Cardiac muscle cell (in vitro differentiated cells and primary cell): ENCODE data around the gene EIF5B. TPM values are rescaled to one million over a fixed set of nuclear protein-coding genes. Genes with fewer than 3 reads are reported as not detected.

Experiments used
- DNase-seq, 2 donors: peaks; one replicate each; pipeline versions ENCODE4 v3.0.0 to v3.0.0-alpha.2; 2010 to 2017; ENCODE audit warnings: low read depth in 1 of 2, low spot score in 1 of 2
- H3K27ac ChIP-seq: fragments of 200-600 bp; sonication (generic); 2 replicates; pipeline ENCODE4 v1.5.1; 2016
- H3K27me3 ChIP-seq: fragments of 200-600 bp; sonication (generic); 2 replicates; pipeline ENCODE4 v1.6.0; 2016; ENCODE audit warnings: control low read depth
- H3K36me3 ChIP-seq: fragments of 200-600 bp; sonication (generic); 2 replicates; pipeline ENCODE4 v1.5.1; 2016; ENCODE audit warnings: control low read depth
- H3K4me1 ChIP-seq: fragments of 200-600 bp; sonication (generic); 2 replicates; pipeline ENCODE4 v1.8.1; 2017; ENCODE audit warnings: low read depth, mild to moderate bottlenecking, mixed run types
- H3K4me3 ChIP-seq: fragments of 200-600 bp; sonication (generic); 2 replicates; pipeline ENCODE4 v1.5.1; 2016; ENCODE audit warnings: mild to moderate bottlenecking
- H3K9me3 ChIP-seq: fragments of 200-600 bp; sonication (generic); 2 replicates; pipeline ENCODE4 v1.5.1; 2017; ENCODE audit warnings: low read depth, mild to moderate bottlenecking, control low read depth
- polyA plus RNA-seq: library from polyadenylated mRNA; unstranded; fragments of >200 nt; fragmentation: Nextera tagmentation; extraction: Ambion mirVana; gene quantifications from 2 replicates; pipeline ENCODE4 v1.2.1, GENCODE V29; 2016
- total RNA-seq: library from RNA; depleted of rRNA; stranded (reverse); fragments of >200 nt; gene quantifications from 2 replicates; pipeline ENCODE4 v1.2.3, GENCODE V29; 2016
- TF ChIP-seq, protein P1 (sequence below): IDR thresholded peaks from 2 replicates; pipeline ENCODE4 v1.5.1; 2012; ENCODE audit warnings: low read depth, mild to moderate bottlenecking, low read length

EIF5B gene
- total and polyA plus RNA-seq, 2 experiments from 2014 or later = 14.5 to 25.2 TPM

DNA sequence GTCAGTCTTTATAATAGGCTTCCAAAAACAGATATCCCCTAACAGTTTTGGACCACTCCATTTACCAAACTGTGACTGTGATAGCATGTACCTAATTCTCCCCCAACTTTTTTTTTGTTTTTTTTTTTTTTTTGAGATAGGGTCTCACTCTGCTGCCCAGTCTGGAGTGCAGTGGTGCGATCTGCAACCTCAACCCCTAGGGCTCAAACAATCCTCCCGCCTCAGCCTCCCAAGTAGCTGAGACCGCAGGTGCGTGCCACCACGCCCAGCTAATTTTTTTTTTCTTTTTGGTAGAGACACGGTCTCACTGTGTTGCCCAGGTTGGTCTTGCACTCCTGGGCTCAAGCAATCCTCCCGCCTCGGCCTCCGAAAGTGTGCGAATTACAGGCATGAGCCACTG is 99.7 kb downstream of the EIF5B start:
- H3K27ac ChIP-seq = no peak overlapping the region
- H3K36me3 ChIP-seq = peaks cover 28% of the 10 kb centered on the region
- H3K4me1 ChIP-seq = no peaks in the 10 kb centered on the region
- H3K9me3 ChIP-seq = no peaks in the 10 kb centered on the region
- no peak for DNase-seq
- no peak overlapping the region for H3K4me3 ChIP-seq
- TF ChIP-seq, protein P1, sequence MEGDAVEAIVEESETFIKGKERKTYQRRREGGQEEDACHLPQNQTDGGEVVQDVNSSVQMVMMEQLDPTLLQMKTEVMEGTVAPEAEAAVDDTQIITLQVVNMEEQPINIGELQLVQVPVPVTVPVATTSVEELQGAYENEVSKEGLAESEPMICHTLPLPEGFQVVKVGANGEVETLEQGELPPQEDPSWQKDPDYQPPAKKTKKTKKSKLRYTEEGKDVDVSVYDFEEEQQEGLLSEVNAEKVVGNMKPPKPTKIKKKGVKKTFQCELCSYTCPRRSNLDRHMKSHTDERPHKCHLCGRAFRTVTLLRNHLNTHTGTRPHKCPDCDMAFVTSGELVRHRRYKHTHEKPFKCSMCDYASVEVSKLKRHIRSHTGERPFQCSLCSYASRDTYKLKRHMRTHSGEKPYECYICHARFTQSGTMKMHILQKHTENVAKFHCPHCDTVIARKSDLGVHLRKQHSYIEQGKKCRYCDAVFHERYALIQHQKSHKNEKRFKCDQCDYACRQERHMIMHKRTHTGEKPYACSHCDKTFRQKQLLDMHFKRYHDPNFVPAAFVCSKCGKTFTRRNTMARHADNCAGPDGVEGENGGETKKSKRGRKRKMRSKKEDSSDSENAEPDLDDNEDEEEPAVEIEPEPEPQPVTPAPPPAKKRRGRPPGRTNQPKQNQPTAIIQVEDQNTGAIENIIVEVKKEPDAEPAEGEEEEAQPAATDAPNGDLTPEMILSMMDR = no peak
- H3K27me3 ChIP-seq = no peaks in the 10 kb centered on the region

DNA sequence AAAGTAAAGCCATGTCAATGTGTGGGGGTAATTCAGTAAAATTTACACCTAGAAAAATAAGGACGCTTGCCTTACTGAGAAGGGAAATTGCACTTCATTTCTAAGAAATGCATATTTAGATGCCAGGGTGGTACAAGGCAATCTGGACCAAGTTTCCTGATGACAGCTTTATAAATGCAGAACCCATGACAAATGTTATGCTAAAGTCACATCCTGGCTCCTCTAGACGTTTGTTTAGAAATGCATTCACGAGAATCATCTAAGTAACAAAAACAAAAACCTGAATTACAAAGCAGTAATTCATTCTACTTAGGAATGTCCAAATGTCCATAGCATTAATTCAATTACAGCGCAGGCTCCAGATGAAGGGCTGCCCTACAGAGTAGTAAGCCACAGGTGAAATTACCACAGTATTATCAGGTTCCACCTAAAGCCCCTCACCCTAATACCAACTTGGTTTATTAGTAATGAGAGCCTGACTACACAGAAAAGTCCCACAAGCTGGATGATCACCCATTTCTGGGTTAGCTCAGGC is 102.8 kb downstream of the EIF5B start:
- no peak for DNase-seq
- H3K4me1 ChIP-seq = no peaks in the 10 kb centered on the region
- H3K27ac ChIP-seq = no peak overlapping the region
- TF ChIP-seq, protein P1 = no peak
- H3K9me3 ChIP-seq = no peaks in the 10 kb centered on the region
- peaks cover 16% of the 10 kb centered on the region for H3K36me3 ChIP-seq
- no peak overlapping the region for H3K4me3 ChIP-seq
- no peaks in the 10 kb centered on the region for H3K27me3 ChIP-seq

DNA sequence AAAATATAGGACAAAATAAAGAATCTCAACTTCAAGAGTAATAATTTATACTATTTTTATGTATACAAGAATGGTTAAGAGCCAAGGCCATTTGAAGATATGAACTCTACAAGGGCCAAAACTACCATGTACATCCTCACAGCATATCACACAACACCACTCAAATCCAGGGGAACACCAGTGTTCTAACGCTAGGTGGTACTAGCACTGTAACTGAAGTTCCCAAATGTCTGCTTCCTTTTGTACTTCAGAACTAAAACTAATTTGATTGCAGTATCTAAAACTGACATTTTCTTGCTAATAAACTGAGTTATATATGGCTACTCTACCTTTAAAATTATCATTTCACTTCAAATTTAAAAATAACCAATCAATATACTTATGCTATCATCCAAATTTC is 105.6 kb downstream of the EIF5B start:
- H3K27me3 ChIP-seq = no peaks in the 10 kb centered on the region
- peak; percentile 19 to 23 for DNase-seq
- TF ChIP-seq, protein P1 = peak; percentile 23
- H3K4me1 ChIP-seq = no peaks in the 10 kb centered on the region
- no peak overlapping the region for H3K4me3 ChIP-seq
- H3K9me3 ChIP-seq = no peaks in the 10 kb centered on the region
- no peak overlapping the region for H3K27ac ChIP-seq
- H3K36me3 ChIP-seq = peaks cover 16% of the 10 kb centered on the region

DNA sequence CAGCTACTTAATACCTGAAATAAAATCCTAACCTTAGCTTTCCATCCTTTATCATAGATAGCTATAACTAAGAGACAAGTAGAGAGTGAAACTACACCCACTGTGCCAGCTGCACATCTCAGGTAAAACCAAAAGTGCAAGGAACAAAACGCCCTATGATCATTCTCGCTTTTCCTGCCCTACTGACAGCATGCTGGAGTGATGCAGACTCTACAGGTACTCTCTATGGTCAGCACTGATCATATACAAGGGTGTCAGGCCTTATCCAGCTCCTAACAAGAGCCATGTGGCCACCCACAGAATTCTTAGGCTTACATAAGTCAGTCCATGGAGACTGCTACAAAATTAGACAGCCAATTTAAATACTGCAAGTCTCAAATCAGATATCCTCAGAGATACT is 107.0 kb downstream of the EIF5B start:
- Histone ChIP-seq H3K9me3 (no peaks in the 10 kb centered on the region), H3K36me3 (peaks cover 12% of the 10 kb centered on the region), H3K4me1 (no peaks in the 10 kb centered on the region), H3K27ac (peak overlapping the region; percentile 37), H3K4me3 (no peak overlapping the region), H3K27me3 (no peaks in the 10 kb centered on the region)
- TF ChIP-seq, protein P1 = no peak
- DNase-seq = no peak

DNA sequence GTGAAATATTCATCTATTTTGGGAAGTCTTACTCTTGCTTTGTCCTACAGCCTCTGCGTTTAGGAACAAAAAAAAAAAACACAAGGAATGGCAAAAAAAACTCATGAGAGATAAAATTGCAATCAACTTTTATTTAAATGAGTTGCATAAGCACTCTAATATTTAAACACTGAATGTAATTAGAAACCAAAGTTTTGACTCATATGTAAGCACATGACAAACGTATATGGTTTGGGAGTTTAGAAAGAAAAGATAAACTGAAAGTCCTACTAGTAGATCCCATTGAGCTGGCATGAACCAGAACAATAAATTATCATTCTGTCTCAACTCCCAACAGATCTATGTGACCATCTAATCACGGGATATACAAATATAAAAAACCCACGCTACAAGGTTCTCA is 107.9 kb downstream of the EIF5B start:
- DNase-seq = no peak
- Histone ChIP-seq H3K4me1 (no peaks in the 10 kb centered on the region), H3K9me3 (no peaks in the 10 kb centered on the region), H3K4me3 (no peak overlapping the region), H3K36me3 (peaks cover 13% of the 10 kb centered on the region), H3K27me3 (no peaks in the 10 kb centered on the region), H3K27ac (no peak overlapping the region)
- TF ChIP-seq, protein P1 = no peak
